ENCODE results near the gene SUN2. TPM values are rescaled to one million over a fixed set of nuclear protein-coding genes. Genes with fewer than 3 reads are reported as not detected.

Gene SUN2
- total and polyA plus RNA-seq, 4 donors, result 58.6 to 220 (median 107) TPM

DNA sequence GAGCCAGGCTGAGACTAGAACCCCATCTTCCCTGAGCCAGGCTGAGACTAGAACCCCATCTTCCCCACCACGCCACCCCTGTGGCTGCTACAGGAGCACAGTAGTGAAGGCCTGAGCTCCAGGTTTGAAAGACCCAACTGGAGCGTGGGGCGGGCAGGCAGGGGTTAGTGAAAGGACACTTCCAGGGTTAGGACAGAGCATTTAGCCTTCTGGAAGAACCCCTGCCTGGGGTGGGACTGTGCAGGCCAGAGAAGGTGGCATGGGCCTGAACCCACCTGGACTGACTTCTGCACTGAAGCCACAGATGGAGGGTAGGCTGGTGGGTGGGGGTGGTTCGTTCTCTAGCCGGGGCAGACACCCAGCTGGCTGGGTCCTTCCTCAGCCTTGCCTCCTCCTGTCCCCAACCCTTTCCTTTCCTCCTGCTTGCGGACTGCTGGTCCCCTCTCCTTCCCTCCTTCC lies 24.1 kb downstream of the SUN2 start:
- no peak for DNase-seq
- no peak overlapping the region for H3K9ac ChIP-seq (ENCODE audit: insufficient read depth in 1 of 2, low read length in 2 of 2)
- no peak overlapping the region for H3K4me3 ChIP-seq
- H3K27ac ChIP-seq (ENCODE audit: low read depth in 1 of 2, low read length in 1 of 2), result no peak overlapping the region
- TF ChIP-seq CTCF (IDR thresholded peaks at IDR 0.05; ENCODE audit: control extremely low read depth, extremely low read depth), result no peak
- H3K36me3 ChIP-seq (ENCODE audit: control insufficient read depth in 4 of 4, insufficient read depth in 4 of 4, low read length in 4 of 4), result peaks cover 22 to 78% (median 41%) of the 10 kb centered on the region in 4 donors
- no peaks in the 10 kb centered on the region for H3K9me3 ChIP-seq (ENCODE audit: control insufficient read depth in 4 of 4, insufficient read depth in 3 of 4, low read length in 3 of 4)
- WGBS, 2 donors, result 90 to 96% methylated on average over 6 of the region's 6 CpGs
- H3K27me3 ChIP-seq (ENCODE audit: control insufficient read depth in 3 of 3, insufficient read depth in 3 of 3, low read length in 2 of 3), result no peaks in the 10 kb centered on the region
- H3K4me1 ChIP-seq (ENCODE audit: control insufficient read depth in 5 of 5, insufficient read depth in 5 of 5, low read length in 5 of 5), result no peaks in the 10 kb centered on the region
- no peak for ATAC-seq (ENCODE audit: insufficient read depth, low FRiP score)

DNA sequence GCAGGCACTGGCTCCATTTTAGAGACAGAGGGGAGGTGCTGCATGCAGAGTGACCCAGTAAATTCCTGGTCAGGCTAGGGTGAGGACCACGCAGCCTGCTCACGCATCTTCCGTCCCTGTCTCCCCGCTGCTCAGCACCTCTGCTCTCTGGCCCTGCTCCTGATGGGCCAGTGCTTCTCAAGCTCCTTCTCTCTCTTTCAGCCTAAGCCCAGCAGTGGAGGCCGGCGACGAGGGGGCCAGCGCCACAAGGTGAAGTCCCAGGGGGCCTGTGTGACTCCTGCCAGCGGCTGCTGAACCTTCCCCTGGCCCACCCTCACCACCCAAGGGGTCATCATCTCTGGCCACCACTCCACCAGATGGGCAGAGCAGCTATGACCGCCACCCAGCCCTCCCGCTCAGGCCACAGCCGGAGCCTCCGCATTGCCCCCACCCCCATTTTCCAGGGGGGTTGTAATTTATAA lies 25.4 kb downstream of the SUN2 start:
- DNase-seq (no peak), ATAC-seq (ENCODE audit: insufficient read depth, low FRiP score) (no peak)
- Histone ChIP-seq H3K27ac (ENCODE audit: low read depth in 1 of 2, low read length in 1 of 2) (no peak overlapping the region), H3K4me1 (ENCODE audit: control insufficient read depth in 5 of 5, insufficient read depth in 5 of 5, low read length in 5 of 5) (no peaks in the 10 kb centered on the region), H3K27me3 (ENCODE audit: control insufficient read depth in 3 of 3, insufficient read depth in 3 of 3, low read length in 2 of 3) (no peaks in the 10 kb centered on the region), H3K4me3 (no peak overlapping the region), H3K36me3 (ENCODE audit: control insufficient read depth in 4 of 4, insufficient read depth in 4 of 4, low read length in 4 of 4) (peaks cover 35 to 79% (median 49%) of the 10 kb centered on the region in 4 donors), H3K9me3 (ENCODE audit: control insufficient read depth in 4 of 4, insufficient read depth in 3 of 4, low read length in 3 of 4) (no peaks in the 10 kb centered on the region), H3K9ac (ENCODE audit: insufficient read depth in 1 of 2, low read length in 2 of 2) (no peak overlapping the region)
- no peak for TF ChIP-seq CTCF (IDR thresholded peaks at IDR 0.05; ENCODE audit: control extremely low read depth, extremely low read depth)
- 95 to 97% methylated on average over 13 of the region's 13 CpGs for WGBS, 2 donors

- Histone ChIP-seq H3K9me3 (ENCODE audit: control insufficient read depth in 4 of 4, insufficient read depth in 3 of 4, low read length in 3 of 4) (no peaks in the 10 kb centered on the region), H3K4me3 (no peak overlapping the region), H3K9ac (ENCODE audit: insufficient read depth in 1 of 2, low read length in 2 of 2) (no peak overlapping the region), H3K27ac (ENCODE audit: low read depth in 1 of 2, low read length in 1 of 2) (no peak overlapping the region), H3K27me3 (ENCODE audit: control insufficient read depth in 3 of 3, insufficient read depth in 3 of 3, low read length in 2 of 3) (no peaks in the 10 kb centered on the region), H3K36me3 (ENCODE audit: control insufficient read depth in 4 of 4, insufficient read depth in 4 of 4, low read length in 4 of 4) (peaks cover 40 to 76% (median 51%) of the 10 kb centered on the region in 4 donors), H3K4me1 (ENCODE audit: control insufficient read depth in 5 of 5, insufficient read depth in 5 of 5, low read length in 5 of 5) (no peaks in the 10 kb centered on the region)
- WGBS, 2 donors, result 92% methylated on average over 6 of the region's 6 CpGs
- no peak for DNase-seq
- TF ChIP-seq CTCF (IDR thresholded peaks at IDR 0.05; ENCODE audit: control extremely low read depth, extremely low read depth), result no peak
- no peak for ATAC-seq (ENCODE audit: insufficient read depth, low FRiP score)
Observed at GRCh38 chr22:38729946-38730345, 25.9 kb downstream of the SUN2 start.
